H9 (cell line): ENCODE measurements around the gene DDX19B. TPM values are rescaled to one million over a fixed set of nuclear protein-coding genes. Genes with fewer than 3 reads are reported as not detected.
"Not testable (repeated sequence)": the region's sequence is repeated elsewhere in the genome, so short reads cannot be mapped to it uniquely, and the experiment has no call there.

Source experiments
- DNase-seq: peaks from one replicate; pipeline ENCODE4 v3.0.0-alpha.2; 2017
- H2AFZ ChIP-seq: one replicate; pipeline ENCODE4 v1.6.1; 2013; ENCODE audit warnings: mild to moderate bottlenecking, low read length, control low read depth, moderate library complexity
- H2AK5ac ChIP-seq: 2 replicates; pipeline ENCODE4 v1.6.1; 2013; ENCODE audit warnings: low read length, control low read depth, mixed read lengths; ENCODE audit not compliant: insufficient read length
- H2BK120ac ChIP-seq: one replicate; pipeline ENCODE4 v1.6.1; 2013; ENCODE audit warnings: low read depth, mild to moderate bottlenecking, low read length, control low read depth, inconsistent platforms; ENCODE audit not compliant: poor library complexity, severe bottlenecking
- H2BK12ac ChIP-seq: 2 replicates; pipeline ENCODE4 v1.6.1; 2013; ENCODE audit warnings: low read length, control low read depth, mixed read lengths, low read depth; ENCODE audit not compliant: insufficient read length
- H2BK15ac ChIP-seq: 2 replicates; pipeline ENCODE4 v1.6.1; 2013; ENCODE audit warnings: low read depth, low read length, control low read depth
- H2BK20ac ChIP-seq: one replicate; pipeline ENCODE4 v1.6.1; 2013; ENCODE audit warnings: low read depth, mild to moderate bottlenecking, low read length, control low read depth, inconsistent platforms; ENCODE audit not compliant: poor library complexity, severe bottlenecking
- H2BK5ac ChIP-seq: 2 replicates; pipeline ENCODE4 v1.6.1; 2013; ENCODE audit warnings: low read length, control low read depth, mixed read lengths; ENCODE audit not compliant: insufficient read length
- H3K14ac ChIP-seq: 2 replicates; pipeline ENCODE4 v1.6.1; 2013; ENCODE audit warnings: low read length, control low read depth; ENCODE audit not compliant: insufficient read depth
- H3K18ac ChIP-seq: 2 replicates; pipeline ENCODE4 v1.6.1; 2013; ENCODE audit warnings: low read depth, mild to moderate bottlenecking, mixed read lengths, low read length, control low read depth; ENCODE audit not compliant: insufficient read length
- H3K23ac ChIP-seq: 2 replicates; pipeline ENCODE4 v1.6.1; 2013; ENCODE audit warnings: low read length, control low read depth, mixed read lengths, low read depth; ENCODE audit not compliant: insufficient read length
- H3K23me2 ChIP-seq: 2 replicates; pipeline ENCODE4 v1.6.1; 2013; ENCODE audit warnings: low read depth, mild to moderate bottlenecking, mixed read lengths, low read length, control low read depth; ENCODE audit not compliant: insufficient read length, poor library complexity, severe bottlenecking
- H3K27ac ChIP-seq: 2 replicates; pipeline ENCODE4 v1.5.1; 2013; ENCODE audit warnings: low read length, control low read depth, mixed read lengths, low read depth; ENCODE audit not compliant: insufficient read length
- H3K27me3 ChIP-seq: 2 replicates; pipeline ENCODE4 v1.6.1; 2013; ENCODE audit warnings: low read length, control low read depth, inconsistent platforms; ENCODE audit not compliant: insufficient read depth
- H3K4ac ChIP-seq: 2 replicates; pipeline ENCODE4 v1.6.1; 2013; ENCODE audit warnings: low read depth, mild to moderate bottlenecking, control low read depth, inconsistent platforms, low read length, moderate library complexity
- H3K4me1 ChIP-seq: 2 replicates; pipeline ENCODE4 v1.6.1; 2013; ENCODE audit warnings: low read length, control low read depth, inconsistent platforms; ENCODE audit not compliant: insufficient read depth
- H3K4me2 ChIP-seq: 2 replicates; pipeline ENCODE4 v1.6.1; 2013; ENCODE audit warnings: low read length, control low read depth, mixed read lengths; ENCODE audit not compliant: insufficient read length, insufficient read depth
- H3K56ac ChIP-seq: 2 replicates; pipeline ENCODE4 v1.6.1; 2013; ENCODE audit warnings: low read depth, mild to moderate bottlenecking, mixed read lengths, low read length, control low read depth; ENCODE audit not compliant: insufficient read length
- H3K79me1 ChIP-seq: 2 replicates; pipeline ENCODE4 v1.6.1; 2013; ENCODE audit warnings: low read depth, mild to moderate bottlenecking, moderate library complexity, low read length, control low read depth, inconsistent platforms; ENCODE audit not compliant: insufficient read depth, poor library complexity, severe bottlenecking
- H3K79me2 ChIP-seq: 2 replicates; pipeline ENCODE4 v1.6.1; 2013; ENCODE audit warnings: low read length, control low read depth, inconsistent platforms; ENCODE audit not compliant: insufficient read depth
- H3K9ac ChIP-seq: 2 replicates; pipeline ENCODE4 v1.6.1; 2013; ENCODE audit warnings: low read length, control low read depth, mixed read lengths; ENCODE audit not compliant: insufficient read length; ENCODE audit errors: extremely low read depth
- H3K9me3 ChIP-seq: one replicate; pipeline ENCODE4 v1.6.1; 2013; ENCODE audit warnings: low read depth, low read length, inconsistent platforms; ENCODE audit not compliant: control insufficient read depth
- H3T11ph ChIP-seq: one replicate; pipeline ENCODE4 v1.6.1; 2013; ENCODE audit warnings: mild to moderate bottlenecking, low read length, control low read depth, inconsistent platforms
- H4K20me1 ChIP-seq: one replicate; pipeline ENCODE4 v1.6.1; 2013; ENCODE audit not compliant: control insufficient read depth, insufficient read length, insufficient read depth
- H4K5ac ChIP-seq: 2 replicates; pipeline ENCODE4 v1.6.1; 2013; ENCODE audit warnings: low read depth, mild to moderate bottlenecking, mixed read lengths, low read length, control low read depth; ENCODE audit not compliant: insufficient read length
- H4K8ac ChIP-seq: replicated peaks from 2 replicates; pipeline ENCODE4 v1.6.1; 2013; ENCODE audit warnings: low read length, control low read depth, mixed read lengths, low read depth; ENCODE audit not compliant: insufficient read length
- H4K91ac ChIP-seq: 2 replicates; pipeline ENCODE4 v1.6.1; 2013; ENCODE audit warnings: low read depth, mild to moderate bottlenecking, moderate library complexity, mixed read lengths, low read length, control low read depth; ENCODE audit not compliant: insufficient read length
- H3K27ac Mint-ChIP-seq, 3 experiments: 2 replicates in 2 of 3; 3 replicates in 1 of 3; pipeline ENCODE4 v1.8.0; 2020 to 2021; ENCODE audit warnings: mixed read lengths in 3 of 3, mild to moderate bottlenecking in 1 of 3, moderate library complexity in 1 of 3
- H3K27me3 Mint-ChIP-seq: 2 replicates; pipeline ENCODE4 v1.8.0; 2021; ENCODE audit warnings: low read depth, mild to moderate bottlenecking, moderate library complexity, mixed read lengths
- H3K36me3 Mint-ChIP-seq, 3 experiments: 2 replicates in 2 of 3; 3 replicates in 1 of 3; pipeline ENCODE4 v1.8.0; 2020 to 2021; ENCODE audit warnings: low read depth in 3 of 3, mixed read lengths in 3 of 3; ENCODE audit not compliant: insufficient read depth in 1 of 3
- H3K4me1 Mint-ChIP-seq, 2 experiments: 2 replicates each; pipeline ENCODE4 v1.8.0; 2020; ENCODE audit warnings: mixed read lengths in 2 of 2
- H3K4me3 Mint-ChIP-seq, 2 experiments: 2 replicates in 1 of 2; 3 replicates in 1 of 2; pipeline ENCODE4 v1.8.0; 2020 to 2021; ENCODE audit warnings: mild to moderate bottlenecking in 2 of 2, mixed read lengths in 2 of 2, moderate library complexity in 1 of 2
- H3K9me3 Mint-ChIP-seq, 2 experiments: 2 replicates in 1 of 2; 3 replicates in 1 of 2; pipeline ENCODE4 v1.8.0; 2020; ENCODE audit warnings: mild to moderate bottlenecking in 2 of 2, mixed read lengths in 2 of 2, moderate library complexity in 1 of 2
- WGBS: extraction: QIAGEN DNeasy Blood & Tissue Kit; methylation state at CpG from one replicate; pipeline ENCODE4 v1.1.7; 2013; ENCODE audit warnings: missing lambda C conversion rate, low lambda C conversion rate, mixed read lengths; ENCODE audit not compliant: insufficient read length; ENCODE audit errors: extremely low coverage; 5-methylcytosine and 5-hydroxymethylcytosine counted together
- total RNA-seq: library from RNA; stranded (reverse); gene quantifications from 2 replicates; pipeline ENCODE4 v1.2.1, GENCODE V29; 2021
- TF ChIP-seq, protein P1 (sequence below): fragments of 200-600 bp; sonication (generic); conservative IDR thresholded peaks from 3 replicates; pipeline ENCODE4 v1.8.0; 2021; ENCODE audit warnings: antibody characterized with exemption, mild to moderate bottlenecking

DDX19B gene
- total RNA-seq, 1 experiment from 2014 or later = 47.3 TPM

DNA sequence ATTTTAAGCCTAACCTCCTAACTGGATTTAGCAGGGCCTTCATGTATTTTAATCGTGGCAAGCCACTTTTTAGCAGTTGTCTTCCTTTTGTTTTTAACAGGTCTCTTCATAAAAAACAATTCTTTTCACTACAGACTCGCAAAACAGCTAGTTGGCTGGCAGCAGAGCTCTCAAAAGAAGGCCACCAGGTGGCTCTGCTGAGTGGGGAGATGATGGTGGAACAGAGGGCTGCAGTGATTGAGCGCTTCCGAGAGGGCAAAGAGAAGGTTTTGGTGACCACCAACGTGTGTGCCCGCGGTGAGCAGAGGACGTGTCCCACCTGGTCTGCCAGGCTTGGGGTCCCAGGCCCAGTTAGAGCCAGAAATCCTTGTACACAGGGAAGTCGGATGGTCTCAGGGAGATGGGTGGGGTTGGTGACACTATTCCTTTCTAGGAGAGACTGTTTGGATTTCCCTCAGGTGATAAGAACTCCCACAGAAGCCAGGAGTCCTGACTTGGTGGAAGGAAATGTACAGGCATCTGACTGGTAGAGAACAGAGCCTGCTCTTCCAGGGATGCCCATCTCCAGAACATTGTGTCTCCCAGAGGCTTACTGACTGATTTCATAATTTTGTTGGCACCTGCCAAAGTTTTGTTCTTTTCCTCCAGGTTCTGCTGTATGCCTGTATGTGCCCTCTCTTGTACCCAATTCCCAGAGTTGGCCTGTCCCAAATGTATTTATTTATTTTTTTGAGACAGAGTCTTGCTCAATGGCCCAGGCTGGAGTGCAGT, 32.8 kb downstream of the DDX19B start:
- Histone ChIP-seq H4K8ac (no peak overlapping the region), H3K4me1 (no peaks in the 10 kb centered on the region), H3K9me3 (no peaks in the 10 kb centered on the region), H2BK120ac (no peak overlapping the region), H3K23ac (no peak overlapping the region), H3K79me1 (no peaks in the 10 kb centered on the region), H3K79me2 (no peaks in the 10 kb centered on the region), H3K23me2 (no peaks in the 10 kb centered on the region), H4K91ac (no peak overlapping the region), H3K9ac (no peak overlapping the region), H3K27me3 (no peaks in the 10 kb centered on the region), H3K4me2 (no peak overlapping the region), H4K20me1 (no peaks in the 10 kb centered on the region), H2BK20ac (no peak overlapping the region), H3K56ac (no peak overlapping the region), H3K27ac (no peak overlapping the region), H2AK5ac (no peak overlapping the region), H2BK12ac (no peak overlapping the region), H3T11ph (no peak overlapping the region), H2AFZ (no peak overlapping the region), H3K18ac (no peak overlapping the region), H4K5ac (no peak overlapping the region), H3K4ac (no peak overlapping the region), H2BK5ac (no peak overlapping the region), H2BK15ac (no peak overlapping the region), H3K14ac (no peak overlapping the region)
- TF ChIP-seq, protein P1, sequence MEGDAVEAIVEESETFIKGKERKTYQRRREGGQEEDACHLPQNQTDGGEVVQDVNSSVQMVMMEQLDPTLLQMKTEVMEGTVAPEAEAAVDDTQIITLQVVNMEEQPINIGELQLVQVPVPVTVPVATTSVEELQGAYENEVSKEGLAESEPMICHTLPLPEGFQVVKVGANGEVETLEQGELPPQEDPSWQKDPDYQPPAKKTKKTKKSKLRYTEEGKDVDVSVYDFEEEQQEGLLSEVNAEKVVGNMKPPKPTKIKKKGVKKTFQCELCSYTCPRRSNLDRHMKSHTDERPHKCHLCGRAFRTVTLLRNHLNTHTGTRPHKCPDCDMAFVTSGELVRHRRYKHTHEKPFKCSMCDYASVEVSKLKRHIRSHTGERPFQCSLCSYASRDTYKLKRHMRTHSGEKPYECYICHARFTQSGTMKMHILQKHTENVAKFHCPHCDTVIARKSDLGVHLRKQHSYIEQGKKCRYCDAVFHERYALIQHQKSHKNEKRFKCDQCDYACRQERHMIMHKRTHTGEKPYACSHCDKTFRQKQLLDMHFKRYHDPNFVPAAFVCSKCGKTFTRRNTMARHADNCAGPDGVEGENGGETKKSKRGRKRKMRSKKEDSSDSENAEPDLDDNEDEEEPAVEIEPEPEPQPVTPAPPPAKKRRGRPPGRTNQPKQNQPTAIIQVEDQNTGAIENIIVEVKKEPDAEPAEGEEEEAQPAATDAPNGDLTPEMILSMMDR = peak; percentile 68
- no peaks in the 10 kb centered on the region for H3K9me3 Mint-ChIP-seq
- H3K4me3 Mint-ChIP-seq = no peak overlapping the region
- DNase-seq = peak; percentile 37
- WGBS = no CpG with 5 or more reads among the region's 9 CpGs
- H3K4me1 Mint-ChIP-seq = no peaks in the 10 kb centered on the region
- H3K27ac Mint-ChIP-seq = peak overlapping the region; percentile 28 to 52 (median 51); a peak in 2 of 7 replicates
- H3K27me3 Mint-ChIP-seq = no peaks in the 10 kb centered on the region
- peaks cover 28 to 62% (median 53%) of the 10 kb centered on the region in 3 experiments; a peak in 6 of 7 replicates for H3K36me3 Mint-ChIP-seq

DNA sequence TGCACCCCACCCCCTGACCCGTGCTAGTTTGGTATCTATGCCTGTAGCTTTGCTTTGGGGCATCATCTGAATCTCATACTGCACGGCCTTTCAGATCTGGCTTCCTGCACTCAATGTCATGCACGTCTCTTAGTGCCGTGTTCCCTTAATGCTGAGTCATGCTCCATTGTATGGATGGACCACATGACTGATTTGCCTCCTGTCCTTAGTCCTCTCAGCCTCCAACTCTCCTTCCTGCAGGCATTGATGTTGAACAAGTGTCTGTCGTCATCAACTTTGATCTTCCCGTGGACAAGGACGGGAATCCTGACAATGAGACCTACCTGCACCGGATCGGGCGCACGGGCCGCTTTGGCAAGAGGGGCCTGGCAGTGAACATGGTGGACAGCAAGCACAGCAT, 33.7 kb downstream of the DDX19B start:
- Mint-ChIP-seq H3K27ac (peak overlapping the region; percentile 71 to 92 (median 84); a peak in 4 of 7 replicates), H3K36me3 (peaks cover 28 to 62% (median 53%) of the 10 kb centered on the region in 3 experiments; a peak in 6 of 7 replicates)
- not testable (repeated sequence) for H3K56ac ChIP-seq, H3K23ac ChIP-seq, H2BK20ac ChIP-seq, H2BK12ac ChIP-seq, H3T11ph ChIP-seq, H2AK5ac ChIP-seq, H4K8ac ChIP-seq, H2BK120ac ChIP-seq, H3K79me2 ChIP-seq, H3K27ac ChIP-seq, H3K27me3 ChIP-seq, H3K9me3 ChIP-seq, H3K9ac ChIP-seq, H2BK5ac ChIP-seq, DNase-seq, H3K79me1 ChIP-seq, H3K4me1 Mint-ChIP-seq, H2BK15ac ChIP-seq, H3K4ac ChIP-seq, H3K14ac ChIP-seq, H3K4me1 ChIP-seq, H3K23me2 ChIP-seq, H3K18ac ChIP-seq, H3K27me3 Mint-ChIP-seq, H3K4me3 Mint-ChIP-seq, H2AFZ ChIP-seq, H4K91ac ChIP-seq, H4K5ac ChIP-seq, H3K4me2 ChIP-seq, H4K20me1 ChIP-seq, H3K9me3 Mint-ChIP-seq
- WGBS = no CpG with 5 or more reads among the region's 12 CpGs
